ENCODE measurements around the gene KIF14. TPM values are rescaled to one million over a fixed set of nuclear protein-coding genes. Genes with fewer than 3 reads are reported as not detected.

The KIF14 gene
- total RNA-seq, 4 donors from 2014 or later: 0.20 to 0.30 TPM; not detected in 2

- Histone ChIP-seq H3K27me3 (no peaks in the 10 kb centered on the region), H3K9me3 (no peaks in the 10 kb centered on the region), H3K4me3 (no peak overlapping the region), H3K27ac (no peak overlapping the region), H3K36me3 (peaks cover 0 to 94% (median 0%) of the 10 kb centered on the region in 3 donors), H3K4me1 (no peaks in the 10 kb centered on the region)
- 84 to 94% methylated on average over 5 of the region's 5 CpGs for WGBS, 2 donors
- DNase-seq (ENCODE audit: low spot score in 2 of 2): no peak
- TF ChIP-seq POLR2A (IDR thresholded peaks at IDR 0.05) (no peak), EP300 (IDR thresholded peaks at IDR 0.05) (no peak)
- TF ChIP-seq, protein P1, sequence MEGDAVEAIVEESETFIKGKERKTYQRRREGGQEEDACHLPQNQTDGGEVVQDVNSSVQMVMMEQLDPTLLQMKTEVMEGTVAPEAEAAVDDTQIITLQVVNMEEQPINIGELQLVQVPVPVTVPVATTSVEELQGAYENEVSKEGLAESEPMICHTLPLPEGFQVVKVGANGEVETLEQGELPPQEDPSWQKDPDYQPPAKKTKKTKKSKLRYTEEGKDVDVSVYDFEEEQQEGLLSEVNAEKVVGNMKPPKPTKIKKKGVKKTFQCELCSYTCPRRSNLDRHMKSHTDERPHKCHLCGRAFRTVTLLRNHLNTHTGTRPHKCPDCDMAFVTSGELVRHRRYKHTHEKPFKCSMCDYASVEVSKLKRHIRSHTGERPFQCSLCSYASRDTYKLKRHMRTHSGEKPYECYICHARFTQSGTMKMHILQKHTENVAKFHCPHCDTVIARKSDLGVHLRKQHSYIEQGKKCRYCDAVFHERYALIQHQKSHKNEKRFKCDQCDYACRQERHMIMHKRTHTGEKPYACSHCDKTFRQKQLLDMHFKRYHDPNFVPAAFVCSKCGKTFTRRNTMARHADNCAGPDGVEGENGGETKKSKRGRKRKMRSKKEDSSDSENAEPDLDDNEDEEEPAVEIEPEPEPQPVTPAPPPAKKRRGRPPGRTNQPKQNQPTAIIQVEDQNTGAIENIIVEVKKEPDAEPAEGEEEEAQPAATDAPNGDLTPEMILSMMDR (IDR thresholded peaks at IDR 0.05): no peak
These were observed 32.5 kb upstream of the KIF14 start for GRCh38 chr1:200653022-200653462.

DNA sequence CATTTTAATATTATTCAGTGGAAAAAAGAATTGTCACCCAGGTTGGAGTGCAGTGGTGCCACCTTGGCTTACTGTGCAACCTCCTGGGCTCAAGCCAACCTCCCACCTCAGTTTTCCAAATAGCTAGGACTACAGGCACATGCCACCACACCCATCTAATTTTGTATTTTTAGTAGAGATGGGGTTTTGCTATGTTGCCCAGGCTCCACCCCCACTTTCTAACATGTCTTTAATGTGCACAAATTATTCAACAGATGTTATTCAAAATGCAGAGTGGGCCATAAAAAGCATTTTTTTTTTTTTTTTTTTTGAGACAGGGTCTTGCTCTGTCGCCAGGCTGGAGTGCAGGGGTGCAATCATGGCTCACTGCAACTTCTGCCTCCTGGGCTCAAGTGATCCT is 31.8 kb upstream of the KIF14 start:
- DNase-seq (ENCODE audit: low spot score in 2 of 2): no peak
- no peaks in the 10 kb centered on the region for H3K4me1 ChIP-seq
- no peak for TF ChIP-seq POLR2A (IDR thresholded peaks at IDR 0.05)
- TF ChIP-seq EP300 (IDR thresholded peaks at IDR 0.05): no peak
- TF ChIP-seq, protein P1 (IDR thresholded peaks at IDR 0.05): no peak
- H3K27ac ChIP-seq: no peak overlapping the region
- H3K4me3 ChIP-seq: no peak overlapping the region
- WGBS, 2 donors: 100% methylated on average over 1 of the region's 1 CpG
- H3K36me3 ChIP-seq: peaks cover 0 to 93% (median 0%) of the 10 kb centered on the region in 3 donors
- H3K27me3 ChIP-seq: no peaks in the 10 kb centered on the region
- H3K9me3 ChIP-seq: no peaks in the 10 kb centered on the region

GRCh38 chr1:200646515-200646914 is 26.0 kb upstream of the KIF14 start:
- no peaks in the 10 kb centered on the region for H3K9me3 ChIP-seq
- DNase-seq (ENCODE audit: low spot score in 2 of 2): no peak
- H3K4me1 ChIP-seq: no peaks in the 10 kb centered on the region
- 70 to 78% methylated on average over 4 of the region's 4 CpGs for WGBS, 2 donors
- no peaks in the 10 kb centered on the region for H3K27me3 ChIP-seq
- no peak overlapping the region for H3K27ac ChIP-seq
- H3K36me3 ChIP-seq: peaks cover 0 to 79% (median 0%) of the 10 kb centered on the region in 3 donors
- TF ChIP-seq POLR2A (IDR thresholded peaks at IDR 0.05): no peak
- TF ChIP-seq, protein P1 (IDR thresholded peaks at IDR 0.05): no peak
- no peak for TF ChIP-seq EP300 (IDR thresholded peaks at IDR 0.05)
- no peak overlapping the region for H3K4me3 ChIP-seq

DNA sequence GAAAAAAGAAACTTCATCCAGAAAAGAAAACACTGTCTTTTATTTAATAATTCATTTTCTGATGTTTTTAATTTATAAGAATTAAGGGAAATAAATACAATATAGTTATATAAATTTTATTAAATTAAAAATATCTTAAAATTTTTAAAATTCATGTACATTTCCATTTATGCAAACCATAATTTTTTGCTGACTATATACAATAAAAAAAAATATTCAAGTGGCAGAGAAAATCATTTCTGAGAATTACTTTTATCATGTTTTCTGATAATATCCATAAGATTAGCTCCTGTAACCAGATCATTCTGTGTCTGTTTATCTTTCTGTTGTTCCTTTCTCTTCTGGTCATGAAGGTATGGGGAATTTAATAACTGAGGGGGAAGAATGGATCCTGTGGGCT is 23.5 kb upstream of the KIF14 start:
- Histone ChIP-seq H3K4me1 (no peaks in the 10 kb centered on the region), H3K27me3 (no peaks in the 10 kb centered on the region), H3K36me3 (peaks cover 0 to 66% (median 0%) of the 10 kb centered on the region in 3 donors), H3K4me3 (no peak overlapping the region), H3K9me3 (no peaks in the 10 kb centered on the region), H3K27ac (no peak overlapping the region)
- no peak for TF ChIP-seq EP300 (IDR thresholded peaks at IDR 0.05)
- DNase-seq (ENCODE audit: low spot score in 2 of 2): no peak

GRCh38 chr1:200642481-200642880 is 21.9 kb upstream of the KIF14 start:
- 89 to 90% methylated on average over 6 of the region's 6 CpGs for WGBS, 2 donors

DNA sequence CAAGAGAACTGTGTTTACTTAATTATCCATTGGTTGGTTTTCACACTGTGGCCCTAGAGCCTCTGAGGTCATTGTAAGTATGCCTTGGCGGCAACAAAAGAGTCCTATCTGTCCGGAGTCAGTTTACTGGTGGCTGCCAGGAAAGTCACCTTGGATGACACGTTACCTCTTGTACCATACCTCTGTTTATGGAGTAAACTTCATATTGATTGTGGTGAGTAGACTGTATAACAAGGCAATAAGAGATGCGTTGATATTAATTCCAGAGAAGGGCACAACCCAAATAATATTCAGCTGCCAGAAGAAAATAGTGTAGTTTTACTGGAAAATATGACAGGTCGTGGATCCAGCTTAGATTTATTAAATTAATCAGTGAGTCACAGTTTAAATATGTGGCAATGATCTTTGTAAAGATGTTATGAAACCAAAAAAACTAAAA is 20.4 kb upstream of the KIF14 start:
- TF ChIP-seq EP300 (IDR thresholded peaks at IDR 0.05) (no peak), POLR2A (IDR thresholded peaks at IDR 0.05) (no peak)
- TF ChIP-seq, protein P1 (IDR thresholded peaks at IDR 0.05): no peak
- WGBS, 2 donors: 72 to 81% methylated on average over 5 of the region's 5 CpGs
- Histone ChIP-seq H3K27ac (no peak overlapping the region), H3K4me1 (no peaks in the 10 kb centered on the region), H3K9me3 (no peaks in the 10 kb centered on the region), H3K36me3 (peaks cover 0 to 43% (median 0%) of the 10 kb centered on the region in 3 donors), H3K4me3 (no peak overlapping the region), H3K27me3 (no peaks in the 10 kb centered on the region)
- no peak for DNase-seq (ENCODE audit: low spot score in 2 of 2)

More at GRCh38 chr1:200642481-200642880, 21.9 kb upstream of the KIF14 start:
- H3K4me3 ChIP-seq: no peak overlapping the region
- no peaks in the 10 kb centered on the region for H3K9me3 ChIP-seq
- no peaks in the 10 kb centered on the region for H3K4me1 ChIP-seq
- DNase-seq (ENCODE audit: low spot score in 2 of 2): no peak
- peaks cover 0 to 55% (median 0%) of the 10 kb centered on the region in 3 donors for H3K36me3 ChIP-seq
- H3K27me3 ChIP-seq: no peaks in the 10 kb centered on the region
- peak in 1 of 2 donors; percentile 43 for TF ChIP-seq EP300 (IDR thresholded peaks at IDR 0.05)
- TF ChIP-seq POLR2A (IDR thresholded peaks at IDR 0.05): no peak
- no peak overlapping the region for H3K27ac ChIP-seq

Measured in tibial nerve (tissue), 4 donors.